ENCODE data around the gene MFGE8.

DNA sequence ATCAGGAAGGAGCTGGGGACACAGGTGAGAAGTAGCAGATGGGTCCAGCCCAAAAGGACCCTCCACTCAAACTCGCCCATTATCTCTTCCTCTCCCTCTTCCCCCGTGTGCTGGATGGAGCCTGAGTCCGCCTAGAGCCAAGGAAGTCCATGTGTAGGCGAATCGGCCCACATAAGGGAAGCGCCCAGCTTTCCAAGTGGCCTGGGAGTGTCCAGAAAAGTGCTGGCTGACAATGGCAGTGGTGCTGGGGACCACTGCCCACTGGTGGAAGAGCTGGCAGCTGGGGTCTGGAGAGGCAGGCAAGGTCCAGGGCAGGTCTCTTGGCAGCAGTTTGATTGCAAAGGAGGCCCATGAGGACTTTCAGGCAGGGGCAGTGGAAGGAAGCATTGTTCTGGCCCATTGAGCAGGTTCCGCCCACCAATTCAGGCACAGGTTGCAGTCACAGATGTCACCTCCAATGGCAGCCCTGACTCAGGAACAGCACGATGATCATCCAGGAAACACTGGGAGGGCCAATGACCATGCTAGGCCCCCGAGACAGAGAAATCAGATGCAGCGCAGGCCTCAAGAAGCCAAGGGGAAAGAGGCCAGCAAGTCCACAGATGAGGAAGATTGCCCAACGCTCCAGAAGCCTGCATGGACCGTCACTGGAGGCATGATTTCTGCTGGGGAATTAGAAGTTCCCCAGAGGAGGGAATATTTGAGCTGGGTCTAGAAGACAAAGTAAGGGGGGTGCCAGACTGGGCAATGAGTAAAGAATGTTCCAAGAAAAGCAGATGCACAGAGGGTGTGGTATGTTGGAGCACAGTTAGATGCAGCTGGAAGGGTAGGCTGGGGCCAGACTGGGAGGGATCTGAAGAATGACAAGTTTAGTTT lies 3.0 kb downstream of the MFGE8 start:
- TF ChIP-seq SMC3 (IDR thresholded peaks at IDR 0.05) (no peak), ZFP36 (IDR thresholded peaks at IDR 0.05; ENCODE audit: borderline replicate concordance, partially characterized antibody) (no peak), CBX2 (IDR thresholded peaks at IDR 0.05; ENCODE audit: borderline replicate concordance, low read depth) (no peak), REST (IDR thresholded peaks at IDR 0.05) (no peak), FOXS1 (CRISPR knock-in tag; IDR thresholded peaks at IDR 0.05) (no peak), E2F6 (IDR thresholded peaks at IDR 0.05; ENCODE audit: borderline replicate concordance, low read depth) (no peak), FOSB (CRISPR knock-in tag; IDR thresholded peaks at IDR 0.05) (no peak), ZSCAN20 (CRISPR knock-in tag; IDR thresholded peaks at IDR 0.05) (no peak), KDM1A (IDR thresholded peaks at IDR 0.05; ENCODE audit: low read depth) (no peak), POLR2A (IDR thresholded peaks at IDR 0.05; ENCODE audit: low read length) (no peak), ZC3H11A (IDR thresholded peaks at IDR 0.05) (no peak)
- TF ChIP-seq, protein P1, sequence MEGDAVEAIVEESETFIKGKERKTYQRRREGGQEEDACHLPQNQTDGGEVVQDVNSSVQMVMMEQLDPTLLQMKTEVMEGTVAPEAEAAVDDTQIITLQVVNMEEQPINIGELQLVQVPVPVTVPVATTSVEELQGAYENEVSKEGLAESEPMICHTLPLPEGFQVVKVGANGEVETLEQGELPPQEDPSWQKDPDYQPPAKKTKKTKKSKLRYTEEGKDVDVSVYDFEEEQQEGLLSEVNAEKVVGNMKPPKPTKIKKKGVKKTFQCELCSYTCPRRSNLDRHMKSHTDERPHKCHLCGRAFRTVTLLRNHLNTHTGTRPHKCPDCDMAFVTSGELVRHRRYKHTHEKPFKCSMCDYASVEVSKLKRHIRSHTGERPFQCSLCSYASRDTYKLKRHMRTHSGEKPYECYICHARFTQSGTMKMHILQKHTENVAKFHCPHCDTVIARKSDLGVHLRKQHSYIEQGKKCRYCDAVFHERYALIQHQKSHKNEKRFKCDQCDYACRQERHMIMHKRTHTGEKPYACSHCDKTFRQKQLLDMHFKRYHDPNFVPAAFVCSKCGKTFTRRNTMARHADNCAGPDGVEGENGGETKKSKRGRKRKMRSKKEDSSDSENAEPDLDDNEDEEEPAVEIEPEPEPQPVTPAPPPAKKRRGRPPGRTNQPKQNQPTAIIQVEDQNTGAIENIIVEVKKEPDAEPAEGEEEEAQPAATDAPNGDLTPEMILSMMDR (IDR thresholded peaks at IDR 0.05), result no peak
- TF ChIP-seq, protein P2, sequence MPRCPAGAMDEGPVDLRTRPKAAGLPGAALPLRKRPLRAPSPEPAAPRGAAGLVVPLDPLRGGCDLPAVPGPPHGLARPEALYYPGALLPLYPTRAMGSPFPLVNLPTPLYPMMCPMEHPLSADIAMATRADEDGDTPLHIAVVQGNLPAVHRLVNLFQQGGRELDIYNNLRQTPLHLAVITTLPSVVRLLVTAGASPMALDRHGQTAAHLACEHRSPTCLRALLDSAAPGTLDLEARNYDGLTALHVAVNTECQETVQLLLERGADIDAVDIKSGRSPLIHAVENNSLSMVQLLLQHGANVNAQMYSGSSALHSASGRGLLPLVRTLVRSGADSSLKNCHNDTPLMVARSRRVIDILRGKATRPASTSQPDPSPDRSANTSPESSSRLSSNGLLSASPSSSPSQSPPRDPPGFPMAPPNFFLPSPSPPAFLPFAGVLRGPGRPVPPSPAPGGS (IDR thresholded peaks at IDR 0.05), result no peak
- TF ChIP-seq, protein P3, sequence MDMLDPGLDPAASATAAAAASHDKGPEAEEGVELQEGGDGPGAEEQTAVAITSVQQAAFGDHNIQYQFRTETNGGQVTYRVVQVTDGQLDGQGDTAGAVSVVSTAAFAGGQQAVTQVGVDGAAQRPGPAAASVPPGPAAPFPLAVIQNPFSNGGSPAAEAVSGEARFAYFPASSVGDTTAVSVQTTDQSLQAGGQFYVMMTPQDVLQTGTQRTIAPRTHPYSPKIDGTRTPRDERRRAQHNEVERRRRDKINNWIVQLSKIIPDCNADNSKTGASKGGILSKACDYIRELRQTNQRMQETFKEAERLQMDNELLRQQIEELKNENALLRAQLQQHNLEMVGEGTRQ (IDR thresholded peaks at IDR 0.05), result no peak

Measured in A549 (cell line).